Right lobe of liver (tissue), 6 donors: ENCODE measurements around the gene TREH. TPM values are rescaled to one million over a fixed set of nuclear protein-coding genes. Genes with fewer than 3 reads are reported as not detected.
A peak's percentile ranks its signal among the peaks of the same experiment; 100 is the strongest.

ENCODE experiments used
- ATAC-seq, 4 donors: fragments of 200-7000 bp; cut with Tn5 transposase; one replicate each; pipeline ENCODE4 v1.9.1; 2020; ENCODE audit warnings: mild to moderate bottlenecking in 4 of 4, moderate library complexity in 4 of 4
- DNase-seq, 3 donors: peaks; one replicate each; pipeline ENCODE4 v3.0.0-alpha.2; 2020
- H3K27ac ChIP-seq, 3 donors: fragments of 200-600 bp; one replicate each; pipeline ENCODE4 v1.8.0; 2022
- H3K27me3 ChIP-seq, 2 donors: fragments of 200-600 bp; one replicate each; pipeline ENCODE4 v1.8.0; 2022
- H3K36me3 ChIP-seq, 4 donors: fragments of 200-600 bp; sonication (generic) in 1 of 4; one replicate each; pipeline versions ENCODE4 v1.5.1 to v1.8.0; 2017 to 2022; ENCODE audit warnings: control low read depth in 1 of 4
- H3K4me1 ChIP-seq, 4 donors: fragments of 200-600 bp; sonication (generic) in 1 of 4; one replicate each; pipeline versions ENCODE4 v1.5.1 to v1.8.0; 2017 to 2022; ENCODE audit warnings: control low read depth in 1 of 4
- H3K4me3 ChIP-seq, 3 donors: fragments of 200-600 bp; one replicate each; pipeline ENCODE4 v1.8.0; 2022
- H3K9me3 ChIP-seq, 4 donors: fragments of 200-600 bp; sonication (generic) in 1 of 4; one replicate each; pipeline versions ENCODE4 v1.5.1 to v1.8.0; 2017 to 2022; ENCODE audit warnings: control low read depth in 1 of 4
- POLR2A ChIP-seq: fragments of 450-650 bp; IDR thresholded peaks from one replicate; pipeline ENCODE4 v1.6.1; 2017; ENCODE audit warnings: antibody characterized with exemption, mild to moderate bottlenecking
- WGBS: methylation state at CpG from one replicate; pipeline ENCODE4 v1.1.6; 2018; ENCODE audit warnings: low coverage, low lambda C conversion rate; ENCODE audit not compliant: insufficient coverage; ENCODE audit errors: missing lambda C conversion rate; 5-methylcytosine and 5-hydroxymethylcytosine counted together
- intact Hi-C, 2 donors: fragments of 100-400 bp; cut with DNase I; formaldehyde crosslinking; loops; one replicate each; pipeline versions ENCODE4 v1.11.2 to v1.14.1; 2022
- total RNA-seq, 6 experiments: library from RNA; depleted of rRNA in 2 of 6; stranded (reverse); fragments of >200 nt in 2 of 6; fragmentation: NEBNext Ultra II Directional in 3 of 6; extraction: Animal tissue kit (Norgen Biotek cat#: 25700) in 3 of 6; gene quantifications; one replicate each; pipeline versions ENCODE4 v1.1.0 to v1.2.4, GENCODE V29; 2016 to 2023
- TF ChIP-seq, protein P1 (sequence below), 4 donors: fragments of 200-600 bp in 3 of 4; fragments of 450-650 bp in 1 of 4; IDR thresholded peaks; one replicate each; pipeline versions ENCODE4 v1.5.1 to v1.8.0; 2016 to 2022; ENCODE audit warnings: antibody characterized with exemption in 4 of 4, mild to moderate bottlenecking in 2 of 4
- donor health status: DM: no; HTN: yes; CAD: no.
- donor health status: DM: no; HTN: no; CAD: no.
- donor health status: DM: no; HTN: no; CAD: no.
- donor health status: DM: no; HTN: yes; CAD: no.
- donor health status: DM: no; HTN: yes; CAD: no.

TREH gene
- total RNA-seq, 6 experiments from 2014 or later = 2.1 to 5.1 (median 2.9) TPM; not detected in 2

DNA sequence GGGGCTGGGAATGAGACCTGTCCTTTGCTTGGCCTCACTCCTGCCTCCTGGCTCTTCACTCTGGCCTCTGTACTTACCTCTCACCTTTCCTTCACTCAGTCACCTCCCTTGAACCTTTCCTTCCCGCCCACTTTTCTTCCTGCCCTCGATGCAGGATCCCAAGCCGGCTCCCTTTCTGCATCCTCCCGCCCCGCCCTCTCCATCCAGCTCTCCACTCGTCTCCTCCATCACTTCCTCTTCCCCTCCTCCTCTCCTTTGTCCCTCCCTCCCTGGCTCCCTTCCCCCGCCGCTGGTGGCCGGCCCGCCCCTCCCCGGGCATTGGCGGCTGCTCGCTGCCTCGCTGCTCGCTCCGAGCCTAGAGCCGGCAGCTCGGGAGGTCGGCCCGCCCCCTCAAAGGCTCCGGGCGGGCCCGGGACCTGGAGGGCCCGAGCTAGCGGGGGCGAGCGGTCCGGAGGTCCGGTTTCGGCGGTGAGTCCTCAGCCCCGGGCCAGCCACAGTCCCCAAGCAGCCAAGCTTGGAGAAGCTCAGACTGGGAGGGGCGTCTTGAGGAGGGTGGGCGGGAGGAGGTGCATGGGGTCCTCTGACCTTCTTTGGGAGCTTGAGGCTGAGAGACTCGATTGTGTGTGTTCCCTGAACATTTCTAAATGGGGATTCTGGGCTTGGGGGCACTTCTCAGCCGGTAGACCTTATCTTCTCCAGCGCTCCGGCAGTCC lies 58.2 kb downstream of the TREH start:
- Histone ChIP-seq H3K4me1 (no peaks in the 10 kb centered on the region), H3K27me3 (no peaks in the 10 kb centered on the region), H3K36me3 (no peaks in the 10 kb centered on the region), H3K4me3 (peak overlapping the region; percentile 3 to 43 (median 14)), H3K9me3 (no peaks in the 10 kb centered on the region), H3K27ac (peak overlapping the region in 2 of 3 donors; percentile 43 to 54)
- peak; percentile 50 to 68 (median 64) for ATAC-seq
- 10% methylated on average over 28 of the region's 38 CpGs for WGBS
- TF ChIP-seq POLR2A = no peak
- TF ChIP-seq, protein P1, sequence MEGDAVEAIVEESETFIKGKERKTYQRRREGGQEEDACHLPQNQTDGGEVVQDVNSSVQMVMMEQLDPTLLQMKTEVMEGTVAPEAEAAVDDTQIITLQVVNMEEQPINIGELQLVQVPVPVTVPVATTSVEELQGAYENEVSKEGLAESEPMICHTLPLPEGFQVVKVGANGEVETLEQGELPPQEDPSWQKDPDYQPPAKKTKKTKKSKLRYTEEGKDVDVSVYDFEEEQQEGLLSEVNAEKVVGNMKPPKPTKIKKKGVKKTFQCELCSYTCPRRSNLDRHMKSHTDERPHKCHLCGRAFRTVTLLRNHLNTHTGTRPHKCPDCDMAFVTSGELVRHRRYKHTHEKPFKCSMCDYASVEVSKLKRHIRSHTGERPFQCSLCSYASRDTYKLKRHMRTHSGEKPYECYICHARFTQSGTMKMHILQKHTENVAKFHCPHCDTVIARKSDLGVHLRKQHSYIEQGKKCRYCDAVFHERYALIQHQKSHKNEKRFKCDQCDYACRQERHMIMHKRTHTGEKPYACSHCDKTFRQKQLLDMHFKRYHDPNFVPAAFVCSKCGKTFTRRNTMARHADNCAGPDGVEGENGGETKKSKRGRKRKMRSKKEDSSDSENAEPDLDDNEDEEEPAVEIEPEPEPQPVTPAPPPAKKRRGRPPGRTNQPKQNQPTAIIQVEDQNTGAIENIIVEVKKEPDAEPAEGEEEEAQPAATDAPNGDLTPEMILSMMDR (IDR thresholded peaks at IDR 0.05) = no peak
- intact Hi-C loops = no loop called here
- peak in 1 of 3 donors; percentile 73 for DNase-seq

DNA sequence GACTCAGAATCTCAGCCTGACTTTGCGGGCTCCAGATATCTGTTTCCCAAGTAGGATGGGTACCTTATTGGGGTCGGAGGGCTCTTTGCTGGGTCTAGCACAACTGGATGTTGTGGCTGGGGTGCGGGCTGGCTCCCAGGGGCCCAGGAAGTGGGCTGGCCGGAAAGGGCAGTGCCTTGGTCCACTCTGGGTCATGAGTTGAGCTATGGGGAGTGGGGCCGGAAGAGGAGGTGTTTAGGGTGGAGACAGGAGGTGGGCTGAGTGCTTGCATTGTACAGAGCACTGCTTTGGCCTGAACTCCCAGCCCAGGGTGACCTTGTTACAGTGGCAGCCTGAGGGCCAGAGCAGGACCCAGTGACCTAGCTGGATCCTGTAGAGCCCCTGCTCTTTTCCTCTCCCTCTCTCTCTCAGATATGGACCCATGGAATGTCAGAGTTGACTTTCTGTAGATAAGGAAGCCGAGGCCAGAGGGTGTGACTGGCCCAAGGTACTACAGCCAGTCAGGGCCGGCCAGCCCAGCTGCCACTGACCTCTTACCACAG lies 58.9 kb downstream of the TREH start:
- H3K4me1 ChIP-seq = no peaks in the 10 kb centered on the region
- peak in 1 of 4 donors; percentile 3 for ATAC-seq
- no peak for DNase-seq
- peak overlapping the region in 2 of 3 donors; percentile 43 to 54 for H3K27ac ChIP-seq
- TF ChIP-seq, protein P1 (IDR thresholded peaks at IDR 0.05) = no peak
- no peak for TF ChIP-seq POLR2A
- H3K27me3 ChIP-seq = no peaks in the 10 kb centered on the region
- intact Hi-C loops = no loop called here
- H3K9me3 ChIP-seq = no peaks in the 10 kb centered on the region
- no peak overlapping the region for H3K4me3 ChIP-seq
- WGBS = 63% methylated on average over 2 of the region's 7 CpGs
- H3K36me3 ChIP-seq = no peaks in the 10 kb centered on the region

DNA sequence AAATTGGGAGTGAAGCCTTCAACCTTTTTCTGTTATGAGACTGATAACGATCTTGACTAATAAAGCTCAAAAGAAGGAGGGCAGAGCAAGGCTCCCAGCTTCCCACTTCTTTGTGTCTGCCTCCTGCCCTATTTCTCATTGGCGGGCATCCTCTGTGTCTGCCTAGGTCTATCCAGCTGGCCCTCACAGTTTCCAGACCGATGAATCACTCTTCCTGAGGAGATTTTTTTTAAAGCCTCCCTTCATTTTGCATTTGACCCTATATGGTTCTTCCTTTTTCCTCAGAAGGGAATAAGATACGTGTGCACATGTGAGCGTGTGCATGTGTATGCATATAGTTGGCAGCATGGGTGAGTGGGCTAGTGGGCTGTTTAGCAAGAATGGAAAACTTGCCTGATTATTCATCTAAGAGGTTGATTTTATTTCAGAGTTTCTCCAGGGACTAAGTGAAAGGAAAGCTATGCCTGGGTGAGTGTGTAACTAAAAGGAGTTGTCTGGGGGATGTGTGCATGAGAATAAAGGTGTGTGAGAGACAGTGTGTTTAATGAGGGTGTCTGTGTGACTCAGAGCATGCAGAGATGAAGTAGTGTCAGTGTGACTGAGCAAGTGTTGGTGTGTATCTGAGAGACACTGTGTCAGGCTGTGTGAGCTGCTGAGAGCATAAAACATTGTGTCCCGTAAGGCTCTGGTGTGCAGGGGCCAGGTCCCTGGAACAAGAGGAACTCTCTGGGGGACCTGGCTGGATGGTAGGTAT lies 59.8 kb downstream of the TREH start:
- no peak for DNase-seq
- no peaks in the 10 kb centered on the region for H3K36me3 ChIP-seq
- intact Hi-C loops = no loop called here
- H3K27ac ChIP-seq = peak overlapping the region; percentile 17 to 80 (median 52)
- TF ChIP-seq POLR2A = no peak
- TF ChIP-seq, protein P1 (IDR thresholded peaks at IDR 0.05) = no peak
- peak; percentile 25 to 57 (median 51) for ATAC-seq
- no peaks in the 10 kb centered on the region for H3K9me3 ChIP-seq
- H3K4me3 ChIP-seq = no peak overlapping the region
- H3K4me1 ChIP-seq = no peaks in the 10 kb centered on the region
- H3K27me3 ChIP-seq = no peaks in the 10 kb centered on the region
- WGBS = 47% methylated on average over 5 of the region's 6 CpGs

DNA sequence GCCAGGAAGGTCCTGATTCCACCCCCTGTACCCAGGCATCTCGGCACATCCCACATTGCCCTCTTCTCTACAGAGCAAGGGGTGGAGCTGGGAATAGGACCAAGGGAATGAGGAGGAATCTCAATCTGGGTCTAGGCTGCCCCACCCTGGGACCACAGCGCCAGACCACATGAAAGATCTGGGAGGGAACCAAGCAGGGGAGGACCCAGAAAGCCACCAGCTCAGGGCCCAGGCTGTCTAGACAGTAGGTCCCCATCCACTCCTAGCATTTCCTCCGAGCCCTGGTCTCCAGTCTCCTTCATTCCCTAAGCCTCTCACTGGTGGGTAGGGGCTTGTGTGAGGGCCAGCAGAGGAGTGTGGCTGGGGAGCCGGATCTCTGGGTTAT lies 60.5 kb downstream of the TREH start:
- Histone ChIP-seq H3K9me3 (no peaks in the 10 kb centered on the region), H3K4me3 (no peak overlapping the region), H3K36me3 (no peaks in the 10 kb centered on the region), H3K27ac (peak overlapping the region; percentile 17 to 80 (median 52)), H3K4me1 (no peaks in the 10 kb centered on the region), H3K27me3 (no peaks in the 10 kb centered on the region)
- intact Hi-C loops = no loop called here
- TF ChIP-seq POLR2A = no peak
- TF ChIP-seq, protein P1 (IDR thresholded peaks at IDR 0.05) = no peak
- 33% methylated on average over 3 of the region's 4 CpGs for WGBS
- DNase-seq = no peak
- peak in 1 of 4 donors; percentile 7 for ATAC-seq
